HepG2 (cell line): ENCODE results near the gene PTPRE. TPM values are rescaled to one million over a fixed set of nuclear protein-coding genes. Genes with fewer than 3 reads are reported as not detected.

Experiments
- ATAC-seq: fragments of 200-7000 bp; cut with Tn5 transposase; 3 replicates; pipeline ENCODE4 v1.9.1; 2020; ENCODE audit warnings: mild to moderate bottlenecking, moderate library complexity
- BruUV-seq: library from RNA; stranded (reverse); fragments of 400-500 nt; replicated peaks from 2 replicates; lab custom pipeline; 2021; lab: Mats Ljungman, UMichigan
- CTCF ChIA-PET: fragments of 300-600 bp; formaldehyde crosslinking; extraction: SDS; loops from one replicate; lab custom pipeline; 2021; ENCODE audit warnings: low total read pairs, inconsistent platforms, low intra/inter-chr PET ratio; lab: Yijun Ruan, JAX
- POLR2A ChIA-PET: fragments of 350-600 bp; sonication (Branson Sonifier 250); formaldehyde crosslinking; loops from one replicate; lab custom pipeline; 2020; ENCODE audit warnings: antibody characterized with exemption, inconsistent platforms; lab: Yijun Ruan, JAX
- DNase-seq: peaks from one replicate; pipeline ENCODE4 v3.0.0-alpha.2; 2015; ENCODE audit warnings: low spot score
- FAIRE-seq: peaks from 3 replicates; lab custom pipeline; 2011; peaks lifted over from hg19 to GRCh38; lab: Jason Lieb, UNC
- H2AFZ ChIP-seq: one replicate; pipeline ENCODE4 v1.6.1; 2011; ENCODE audit warnings: low read length, inconsistent platforms
- H3K27ac ChIP-seq: fragments of 300-600 bp; 3 replicates; pipeline ENCODE4 v1.8.0; 2011; ENCODE audit warnings: mixed run types, mild to moderate bottlenecking, mixed read lengths, low read length, inconsistent platforms; ENCODE audit not compliant: insufficient read depth; ENCODE audit errors: extremely low read length
- H3K27me3 ChIP-seq, 2 experiments: fragments of 200-600 bp in 1 of 2; 2 replicates in 1 of 2; 3 replicates in 1 of 2; pipeline versions ENCODE4 v1.6.0 to v1.8.0; 2011; ENCODE audit warnings: low read length in 2 of 2, mild to moderate bottlenecking in 2 of 2, moderate library complexity in 2 of 2, inconsistent platforms in 1 of 2; ENCODE audit not compliant: insufficient read depth in 2 of 2, control insufficient read depth in 1 of 2
- H3K36me3 ChIP-seq, 2 experiments: fragments of 200-600 bp in 1 of 2; replicated peaks in 1 of 2; 2 replicates in 1 of 2; 3 replicates in 1 of 2; pipeline versions ENCODE4 v1.5.1 to v1.8.0; 2011; ENCODE audit warnings: low read length in 2 of 2, inconsistent platforms in 1 of 2; ENCODE audit not compliant: insufficient read depth in 2 of 2, control insufficient read depth in 1 of 2
- H3K4me1 ChIP-seq: 2 replicates; pipeline ENCODE4 v1.5.1; 2012; ENCODE audit warnings: low read length, inconsistent platforms; ENCODE audit not compliant: insufficient read depth
- H3K4me2 ChIP-seq: 2 replicates; pipeline ENCODE4 v1.6.0; 2011; ENCODE audit warnings: low read depth, low read length, inconsistent platforms
- H3K4me3 ChIP-seq, 3 experiments: fragments of 200-600 bp in 1 of 3; sonication (generic), shearing (Covaris generic) in 1 of 3; replicated peaks in 1 of 3; 2 replicates each; pipeline ENCODE4 v1.5.1; 2011 to 2016; ENCODE audit warnings: low read length in 3 of 3, inconsistent platforms in 2 of 3, low read depth in 2 of 3, mild to moderate bottlenecking in 2 of 3, control low read depth in 1 of 3, mixed read lengths in 1 of 3; ENCODE audit not compliant: insufficient read depth in 1 of 3
- H3K79me2 ChIP-seq: one replicate; pipeline ENCODE4 v1.6.1; 2011; ENCODE audit warnings: low read length, inconsistent platforms; ENCODE audit not compliant: insufficient read depth
- H3K9ac ChIP-seq: 2 replicates; pipeline ENCODE4 v1.6.0; 2011; ENCODE audit warnings: mild to moderate bottlenecking, low read depth, low read length, inconsistent platforms; ENCODE audit not compliant: insufficient read depth
- H3K9me3 ChIP-seq: 2 replicates; pipeline ENCODE4 v1.5.1; 2012; ENCODE audit warnings: mild to moderate bottlenecking, low read length
- H4K20me1 ChIP-seq: 2 replicates; pipeline ENCODE4 v1.6.0; 2011; ENCODE audit warnings: inconsistent platforms, mild to moderate bottlenecking, low read length, moderate library complexity; ENCODE audit not compliant: insufficient read depth
- ATF7 ChIP-seq, 2 experiments: fragments of 450-650 bp in 1 of 2; sonication (generic) in 1 of 2; formaldehyde crosslinking in 1 of 2; IDR thresholded peaks; 2 replicates each; pipeline versions ENCODE4 v1.4.0 to v1.6.1; 2016 to 2020; ENCODE audit warnings: antibody characterized with exemption in 1 of 2, mild to moderate bottlenecking in 1 of 2, missing genetic modification reagents in 1 of 2
- CREB1 ChIP-seq, 2 experiments: fragments of 450-650 bp in 1 of 2; IDR thresholded peaks; 2 replicates each; pipeline ENCODE4 v1.6.1; 2016 to 2017; ENCODE audit warnings: control low read depth in 1 of 2, mild to moderate bottlenecking in 1 of 2, missing compliant biosample characterization in 1 of 2, missing genetic modification characterization in 1 of 2
- EP300 ChIP-seq, 3 experiments: sonication (generic) in 1 of 3; formaldehyde crosslinking in 1 of 3; IDR thresholded peaks; 2 replicates each; pipeline versions ENCODE4 v1.5.1 to v1.6.1; 2011 to 2020; ENCODE audit warnings: low read depth in 2 of 3, low read length in 2 of 3, borderline replicate concordance in 1 of 3, improper control_type of control experiment in 1 of 3, mild to moderate bottlenecking in 1 of 3, missing genetic modification reagents in 1 of 3, moderate library complexity in 1 of 3
- REL ChIP-seq: sonication (generic); formaldehyde crosslinking; conservative IDR thresholded peaks from 2 replicates; pipeline ENCODE4 v1.8.0; 2022; ENCODE audit warnings: mild to moderate bottlenecking, missing genetic modification reagents, moderate library complexity
- ZKSCAN5 ChIP-seq: sonication (generic); formaldehyde crosslinking; IDR thresholded peaks from 2 replicates; pipeline ENCODE4 v1.5.1; 2020; ENCODE audit warnings: mild to moderate bottlenecking, missing genetic modification reagents
- ZNF180 ChIP-seq: sonication (generic); formaldehyde crosslinking; IDR thresholded peaks from 2 replicates; pipeline ENCODE4 v1.4.0; 2020; ENCODE audit warnings: low read depth, missing genetic modification reagents, borderline replicate concordance
- ZNF839 ChIP-seq: sonication (generic); formaldehyde crosslinking; IDR thresholded peaks from 2 replicates; pipeline ENCODE4 v1.4.0; 2020; ENCODE audit warnings: missing genetic modification reagents, mild to moderate bottlenecking, borderline replicate concordance
- WGBS: methylation state at CpG from one replicate; pipeline ENCODE4 v1.1.6; 2017; ENCODE audit warnings: low lambda C conversion rate; 5-methylcytosine and 5-hydroxymethylcytosine counted together
- in situ Hi-C: cut with HindIII; loops from 2 replicates; pipeline ENCODE4 v1.10.0; 2017; ENCODE audit warnings: low pct_unique_long_range_greater_than_20kb; ENCODE audit not compliant: extremely low pct_ligation_motif_present
- intact Hi-C: fragments of 100-400 bp; cut with micrococcal nuclease; formaldehyde crosslinking; loops from one replicate; pipeline ENCODE4 v1.10.0; 2022; ENCODE audit not compliant: unreplicated experiment
- polyA plus RNA-seq, 8 experiments: library from polyadenylated mRNA; depleted of rRNA in 3 of 8; stranded (reverse) in 7 of 8; unstranded in 1 of 8; fragments of >200 nt; fragmentation: Illumina TruSeq in 4 of 8; extraction: Trizol in 4 of 8; gene quantifications; 2 replicates each; pipeline versions ENCODE4 v1.2.1 to v1.2.3, GENCODE V29; 2011 to 2016; ENCODE audit warnings: low read depth in 4 of 8, missing spikeins in 1 of 8, mixed read lengths in 1 of 8; ENCODE audit not compliant: insufficient read depth in 1 of 8
- total RNA-seq, 5 experiments: library from RNA; depleted of rRNA; stranded (reverse); fragments of >200 nt; fragmentation: Illumina TruSeq; extraction: Trizol; gene quantifications; 2 replicates each; pipeline ENCODE4 v1.2.3, GENCODE V29; 2016; ENCODE audit warnings: low read depth in 1 of 5
- TF ChIP-seq, protein P1 (sequence below): sonication (generic); IDR thresholded peaks from 2 replicates; pipeline ENCODE4 v1.6.1; 2016; ENCODE audit warnings: low read depth, borderline replicate concordance
- TF ChIP-seq, protein P2 (sequence below): sonication (generic); formaldehyde crosslinking; IDR thresholded peaks from 2 replicates; pipeline ENCODE4 v1.5.0; 2020; ENCODE audit warnings: mild to moderate bottlenecking, missing genetic modification reagents
- TF ChIP-seq, protein P3 (sequence below): sonication (generic); formaldehyde crosslinking; IDR thresholded peaks from 2 replicates; pipeline ENCODE4 v1.8.1; 2023; ENCODE audit warnings: mild to moderate bottlenecking, missing genetic modification reagents
- TF ChIP-seq, protein P4 (sequence below): fragments of 450-650 bp; IDR thresholded peaks from 2 replicates; pipeline ENCODE4 v1.6.1; 2016
- TF ChIP-seq, protein P5 (sequence below): sonication (generic); formaldehyde crosslinking; IDR thresholded peaks from 2 replicates; pipeline ENCODE4 v1.5.0; 2020; ENCODE audit warnings: mild to moderate bottlenecking, missing genetic modification reagents, moderate library complexity

Gene PTPRE
- total and polyA plus RNA-seq, 2 of the 13 experiments (the other 11 are each of a cell fraction or from before 2014, with no cell fraction given) = 0.01 to 0.02 TPM

DNA sequence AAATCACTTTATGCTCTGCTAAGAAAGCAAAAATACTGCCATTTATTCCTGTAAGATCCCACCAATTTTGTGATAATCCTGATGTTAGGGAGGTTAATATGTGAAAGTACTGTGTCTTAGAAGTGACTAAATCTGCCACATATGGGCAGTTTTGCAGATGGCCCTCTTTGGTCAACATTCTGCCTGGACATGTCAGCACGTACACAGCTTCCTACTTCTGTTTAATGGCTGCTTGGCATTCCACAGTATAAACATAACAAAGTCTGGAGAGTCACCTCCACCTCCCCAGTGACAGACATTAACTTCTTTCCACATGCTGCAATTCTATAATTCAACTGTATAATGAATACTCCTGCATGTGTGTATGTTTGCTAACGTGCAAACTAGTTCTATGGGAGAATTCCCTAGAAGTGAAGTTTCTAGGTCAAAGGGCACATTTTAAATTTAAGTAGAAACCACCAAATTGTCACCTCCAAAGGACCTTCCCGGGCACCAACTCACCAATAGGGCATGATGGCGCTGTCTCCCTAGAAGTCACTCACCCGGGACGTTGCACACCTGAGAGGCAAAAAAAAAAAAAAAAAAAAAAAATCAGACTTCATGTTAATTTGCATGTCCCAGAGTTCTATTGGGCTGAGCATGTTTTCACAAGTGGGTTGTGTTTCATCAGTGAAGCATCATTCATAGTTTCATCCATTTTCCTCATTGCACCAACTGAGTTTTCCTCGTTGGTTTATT lies 180.4 kb downstream of the PTPRE start (continued):
- TF ChIP-seq ZKSCAN5 (CRISPR knock-in tag) = no peak
- TF ChIP-seq, protein P1, sequence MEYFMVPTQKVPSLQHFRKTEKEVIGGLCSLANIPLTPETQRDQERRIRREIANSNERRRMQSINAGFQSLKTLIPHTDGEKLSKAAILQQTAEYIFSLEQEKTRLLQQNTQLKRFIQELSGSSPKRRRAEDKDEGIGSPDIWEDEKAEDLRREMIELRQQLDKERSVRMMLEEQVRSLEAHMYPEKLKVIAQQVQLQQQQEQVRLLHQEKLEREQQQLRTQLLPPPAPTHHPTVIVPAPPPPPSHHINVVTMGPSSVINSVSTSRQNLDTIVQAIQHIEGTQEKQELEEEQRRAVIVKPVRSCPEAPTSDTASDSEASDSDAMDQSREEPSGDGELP = no peak
- no peak for TF ChIP-seq REL (CRISPR knock-in tag)
- no peak for TF ChIP-seq ZNF839 (CRISPR knock-in tag)
- TF ChIP-seq EP300 (IDR thresholded peaks at IDR 0.05; ENCODE audit: low read depth in 2 of 2, low read length in 2 of 2) = no peak
- TF ChIP-seq EP300 (CRISPR knock-in tag; IDR thresholded peaks at IDR 0.05; ENCODE audit: borderline replicate concordance) = no peak
- TF ChIP-seq, protein P2, sequence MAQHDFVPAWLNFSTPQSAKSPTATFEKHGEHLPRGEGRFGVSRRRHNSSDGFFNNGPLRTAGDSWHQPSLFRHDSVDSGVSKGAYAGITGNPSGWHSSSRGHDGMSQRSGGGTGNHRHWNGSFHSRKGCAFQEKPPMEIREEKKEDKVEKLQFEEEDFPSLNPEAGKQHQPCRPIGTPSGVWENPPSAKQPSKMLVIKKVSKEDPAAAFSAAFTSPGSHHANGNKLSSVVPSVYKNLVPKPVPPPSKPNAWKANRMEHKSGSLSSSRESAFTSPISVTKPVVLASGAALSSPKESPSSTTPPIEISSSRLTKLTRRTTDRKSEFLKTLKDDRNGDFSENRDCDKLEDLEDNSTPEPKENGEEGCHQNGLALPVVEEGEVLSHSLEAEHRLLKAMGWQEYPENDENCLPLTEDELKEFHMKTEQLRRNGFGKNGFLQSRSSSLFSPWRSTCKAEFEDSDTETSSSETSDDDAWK = no peak

DNA sequence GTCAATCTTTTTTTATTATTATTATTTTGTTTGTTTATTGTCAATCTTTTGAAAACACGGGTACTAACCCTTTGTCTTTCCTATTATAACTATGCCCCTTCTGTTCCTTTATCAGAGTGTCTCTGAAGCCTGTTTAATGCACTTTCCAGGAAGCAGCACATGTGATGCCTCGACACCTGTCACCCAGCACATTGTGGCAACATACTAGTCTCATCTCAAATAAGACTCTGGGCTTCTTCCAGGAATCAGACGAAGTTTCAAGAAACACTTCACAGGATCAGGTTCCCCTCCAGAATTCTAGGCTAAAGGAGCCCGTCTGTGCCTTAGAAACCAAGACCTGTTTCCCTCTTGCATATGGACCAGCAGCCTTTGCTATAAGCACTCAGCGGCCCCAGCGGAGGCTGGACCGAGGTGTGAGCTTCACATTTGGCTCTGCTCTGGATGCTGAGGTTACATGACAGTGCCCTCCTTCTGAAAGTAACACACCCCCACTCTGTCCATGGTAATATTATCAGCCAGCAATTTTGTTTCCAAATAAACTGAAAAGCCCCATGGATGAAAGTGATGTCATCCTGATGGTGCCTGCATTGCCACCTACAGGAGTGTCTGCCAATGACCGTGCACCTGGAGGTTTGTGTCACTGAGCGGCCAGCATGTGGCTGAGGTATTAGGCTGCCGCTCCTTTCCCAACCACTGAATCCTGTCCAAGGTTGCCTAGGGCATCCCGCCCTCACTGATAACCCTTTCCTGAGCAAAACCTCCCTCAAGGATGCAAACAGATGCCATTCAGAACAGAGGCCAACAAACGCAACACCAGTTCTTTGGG lies 181.2 kb downstream of the PTPRE start:
- no peak for FAIRE-seq
- BruUV-seq = no TSS peak
- peak; percentile 18 for DNase-seq

More for the DNA sequence above, 181.2 kb downstream of the PTPRE start:
- peaks cover 0 to 9% of the 10 kb centered on the region in 2 experiments; a peak in 2 of 5 replicates for H3K27me3 ChIP-seq
- ChIA-PET POLR2A (no interaction called here), CTCF (no interaction called here)
- ATAC-seq = peak; percentile 82
- intact Hi-C loops (no loop called here), in situ Hi-C loops (loop anchor here (25.0 kb wide), 1 partner anchor 449 kb away; no protein-coding TSS in a partner anchor)
- H3K4me1 ChIP-seq = peaks cover 16% of the 10 kb centered on the region
- H3K9ac ChIP-seq = no peak overlapping the region
- H3K36me3 ChIP-seq = no peaks in the 10 kb centered on the region
- no peak overlapping the region; the same call in 1 of the 2 replicates for H3K4me2 ChIP-seq
- no peak overlapping the region for H2AFZ ChIP-seq
- H4K20me1 ChIP-seq = no peaks in the 10 kb centered on the region
- no peak overlapping the region for H3K4me3 ChIP-seq
- no peaks in the 10 kb centered on the region for H3K79me2 ChIP-seq
- no peaks in the 10 kb centered on the region for H3K9me3 ChIP-seq
- no peak overlapping the region for H3K27ac ChIP-seq
- TF ChIP-seq, protein P3, sequence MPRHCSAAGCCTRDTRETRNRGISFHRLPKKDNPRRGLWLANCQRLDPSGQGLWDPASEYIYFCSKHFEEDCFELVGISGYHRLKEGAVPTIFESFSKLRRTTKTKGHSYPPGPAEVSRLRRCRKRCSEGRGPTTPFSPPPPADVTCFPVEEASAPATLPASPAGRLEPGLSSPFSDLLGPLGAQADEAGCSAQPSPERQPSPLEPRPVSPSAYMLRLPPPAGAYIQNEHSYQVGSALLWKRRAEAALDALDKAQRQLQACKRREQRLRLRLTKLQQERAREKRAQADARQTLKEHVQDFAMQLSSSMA (CRISPR knock-in tag) = no peak
- TF ChIP-seq, protein P4, sequence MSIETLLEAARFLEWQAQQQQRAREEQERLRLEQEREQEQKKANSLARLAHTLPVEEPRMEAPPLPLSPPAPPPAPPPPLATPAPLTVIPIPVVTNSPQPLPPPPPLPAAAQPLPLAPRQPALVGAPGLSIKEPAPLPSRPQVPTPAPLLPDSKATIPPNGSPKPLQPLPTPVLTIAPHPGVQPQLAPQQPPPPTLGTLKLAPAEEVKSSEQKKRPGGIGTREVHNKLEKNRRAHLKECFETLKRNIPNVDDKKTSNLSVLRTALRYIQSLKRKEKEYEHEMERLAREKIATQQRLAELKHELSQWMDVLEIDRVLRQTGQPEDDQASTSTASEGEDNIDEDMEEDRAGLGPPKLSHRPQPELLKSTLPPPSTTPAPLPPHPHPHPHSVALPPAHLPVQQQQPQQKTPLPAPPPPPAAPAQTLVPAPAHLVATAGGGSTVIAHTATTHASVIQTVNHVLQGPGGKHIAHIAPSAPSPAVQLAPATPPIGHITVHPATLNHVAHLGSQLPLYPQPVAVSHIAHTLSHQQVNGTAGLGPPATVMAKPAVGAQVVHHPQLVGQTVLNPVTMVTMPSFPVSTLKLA = peak; percentile 58
- peak; percentile 49 for TF ChIP-seq ATF7 (IDR thresholded peaks at IDR 0.05)
- TF ChIP-seq ATF7 (CRISPR knock-in tag; IDR thresholded peaks at IDR 0.05) = no peak
- TF ChIP-seq ZNF180 = no peak
- TF ChIP-seq, protein P5, sequence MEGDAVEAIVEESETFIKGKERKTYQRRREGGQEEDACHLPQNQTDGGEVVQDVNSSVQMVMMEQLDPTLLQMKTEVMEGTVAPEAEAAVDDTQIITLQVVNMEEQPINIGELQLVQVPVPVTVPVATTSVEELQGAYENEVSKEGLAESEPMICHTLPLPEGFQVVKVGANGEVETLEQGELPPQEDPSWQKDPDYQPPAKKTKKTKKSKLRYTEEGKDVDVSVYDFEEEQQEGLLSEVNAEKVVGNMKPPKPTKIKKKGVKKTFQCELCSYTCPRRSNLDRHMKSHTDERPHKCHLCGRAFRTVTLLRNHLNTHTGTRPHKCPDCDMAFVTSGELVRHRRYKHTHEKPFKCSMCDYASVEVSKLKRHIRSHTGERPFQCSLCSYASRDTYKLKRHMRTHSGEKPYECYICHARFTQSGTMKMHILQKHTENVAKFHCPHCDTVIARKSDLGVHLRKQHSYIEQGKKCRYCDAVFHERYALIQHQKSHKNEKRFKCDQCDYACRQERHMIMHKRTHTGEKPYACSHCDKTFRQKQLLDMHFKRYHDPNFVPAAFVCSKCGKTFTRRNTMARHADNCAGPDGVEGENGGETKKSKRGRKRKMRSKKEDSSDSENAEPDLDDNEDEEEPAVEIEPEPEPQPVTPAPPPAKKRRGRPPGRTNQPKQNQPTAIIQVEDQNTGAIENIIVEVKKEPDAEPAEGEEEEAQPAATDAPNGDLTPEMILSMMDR (CRISPR knock-in tag) = peak; percentile 31
- peak; percentile 41; the same call in 1 of the 2 replicates for TF ChIP-seq CREB1 (IDR thresholded peaks at IDR 0.05)
- no peak for TF ChIP-seq CREB1 (CRISPR knock-in tag; IDR thresholded peaks at IDR 0.05)
- TF ChIP-seq, all 625 proteins: peak for 4
- WGBS = 14% methylated on average over 11 of the region's 12 CpGs
